OCI-M2 (cell line): ENCODE results near the gene KRT6A.

ENCODE experiments used
- DNase-seq: peaks from one replicate; lab custom pipeline; 2025; ENCODE audit not compliant: unreplicated experiment; lab: John Stamatoyannopoulos, UW

The KRT6A gene

DNA sequence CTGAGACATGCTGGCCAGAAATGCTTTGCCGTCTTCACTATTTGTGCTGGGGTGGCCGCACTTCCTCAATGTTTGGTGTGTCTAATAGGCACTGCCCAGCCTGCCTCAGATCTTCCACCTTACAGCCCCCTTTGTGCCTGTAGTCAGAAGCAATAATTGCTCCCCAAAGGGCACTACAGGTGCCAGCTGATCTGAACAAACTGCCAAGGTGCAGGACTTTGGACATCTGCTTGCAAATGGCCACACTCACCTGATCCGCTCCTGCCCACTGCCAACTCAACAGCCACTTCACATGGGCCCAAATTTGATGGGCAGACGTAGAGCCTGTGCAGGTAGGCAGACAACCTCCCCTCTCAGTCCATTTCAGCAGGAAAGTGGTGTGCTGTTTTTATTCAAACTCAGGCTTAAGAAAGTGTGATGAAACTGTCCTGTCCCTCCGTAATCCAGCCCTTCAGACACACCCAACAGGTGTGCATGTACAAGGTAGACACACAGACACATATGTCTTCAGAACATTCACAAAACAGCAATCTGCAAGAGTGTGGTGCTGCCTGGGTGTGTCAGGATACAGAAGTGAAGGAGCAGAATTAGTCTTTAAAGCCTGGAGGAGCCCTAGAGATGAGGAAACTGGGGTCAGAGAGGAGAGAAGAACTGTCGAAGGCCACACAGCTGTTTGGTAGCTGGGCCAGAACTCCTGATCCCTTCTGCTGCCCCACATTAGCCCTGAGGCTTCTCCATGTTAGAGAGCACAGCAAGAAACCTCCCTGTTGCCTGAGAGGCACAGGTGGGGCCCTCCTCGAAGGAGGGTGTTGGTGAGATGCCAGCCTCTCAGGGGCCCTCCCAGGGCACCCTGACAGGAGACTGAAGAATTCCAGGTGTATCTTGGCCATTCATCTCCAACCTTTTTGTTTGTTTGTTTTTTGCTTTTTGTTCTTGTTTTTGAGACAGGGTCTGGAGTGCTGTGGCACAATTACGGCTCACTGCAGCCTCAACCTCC is 54.5 kb downstream of the KRT6A start:
- DNase-seq, result no peak

DNA sequence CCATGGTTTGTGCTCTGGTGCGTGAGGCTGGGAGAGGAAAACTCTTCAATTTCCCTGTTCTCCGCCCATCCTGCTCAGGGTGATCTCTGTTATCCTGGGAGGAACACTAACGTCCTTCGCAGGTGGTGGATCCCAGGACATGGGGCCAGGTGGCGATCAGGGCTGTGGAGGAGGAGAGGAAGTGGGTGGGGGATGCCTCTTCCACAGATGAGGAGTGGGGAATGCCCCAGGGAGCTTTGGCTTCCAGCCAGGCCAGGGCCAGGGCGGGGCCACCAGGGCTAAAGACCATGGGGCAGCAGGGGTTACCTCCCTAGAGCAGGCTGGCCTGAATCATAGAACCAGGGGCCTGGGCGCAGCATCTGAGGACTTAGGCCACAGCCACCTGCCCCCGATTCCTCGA is 55.5 kb downstream of the KRT6A start:
- no peak for DNase-seq
